H9 (cell line): ENCODE measurements around the gene CAMTA1. TPM values are rescaled to one million over a fixed set of nuclear protein-coding genes. Genes with fewer than 3 reads are reported as not detected.

Experiments used
- DNase-seq: peaks from one replicate; pipeline ENCODE4 v3.0.0-alpha.2; 2017
- H2AFZ ChIP-seq: one replicate; pipeline ENCODE4 v1.6.1; 2013; ENCODE audit warnings: mild to moderate bottlenecking, low read length, control low read depth, moderate library complexity
- H2AK5ac ChIP-seq: 2 replicates; pipeline ENCODE4 v1.6.1; 2013; ENCODE audit warnings: low read length, control low read depth, mixed read lengths; ENCODE audit not compliant: insufficient read length
- H2BK120ac ChIP-seq: one replicate; pipeline ENCODE4 v1.6.1; 2013; ENCODE audit warnings: low read depth, mild to moderate bottlenecking, low read length, control low read depth, inconsistent platforms; ENCODE audit not compliant: poor library complexity, severe bottlenecking
- H2BK12ac ChIP-seq: 2 replicates; pipeline ENCODE4 v1.6.1; 2013; ENCODE audit warnings: low read length, control low read depth, mixed read lengths, low read depth; ENCODE audit not compliant: insufficient read length
- H2BK15ac ChIP-seq: 2 replicates; pipeline ENCODE4 v1.6.1; 2013; ENCODE audit warnings: low read depth, low read length, control low read depth
- H2BK20ac ChIP-seq: one replicate; pipeline ENCODE4 v1.6.1; 2013; ENCODE audit warnings: low read depth, mild to moderate bottlenecking, low read length, control low read depth, inconsistent platforms; ENCODE audit not compliant: poor library complexity, severe bottlenecking
- H2BK5ac ChIP-seq: 2 replicates; pipeline ENCODE4 v1.6.1; 2013; ENCODE audit warnings: low read length, control low read depth, mixed read lengths; ENCODE audit not compliant: insufficient read length
- H3K14ac ChIP-seq: 2 replicates; pipeline ENCODE4 v1.6.1; 2013; ENCODE audit warnings: low read length, control low read depth; ENCODE audit not compliant: insufficient read depth
- H3K18ac ChIP-seq: 2 replicates; pipeline ENCODE4 v1.6.1; 2013; ENCODE audit warnings: low read depth, mild to moderate bottlenecking, mixed read lengths, low read length, control low read depth; ENCODE audit not compliant: insufficient read length
- H3K23ac ChIP-seq: 2 replicates; pipeline ENCODE4 v1.6.1; 2013; ENCODE audit warnings: low read length, control low read depth, mixed read lengths, low read depth; ENCODE audit not compliant: insufficient read length
- H3K23me2 ChIP-seq: 2 replicates; pipeline ENCODE4 v1.6.1; 2013; ENCODE audit warnings: low read depth, mild to moderate bottlenecking, mixed read lengths, low read length, control low read depth; ENCODE audit not compliant: insufficient read length, poor library complexity, severe bottlenecking
- H3K27ac ChIP-seq: 2 replicates; pipeline ENCODE4 v1.5.1; 2013; ENCODE audit warnings: low read length, control low read depth, mixed read lengths, low read depth; ENCODE audit not compliant: insufficient read length
- H3K27me3 ChIP-seq: 2 replicates; pipeline ENCODE4 v1.6.1; 2013; ENCODE audit warnings: low read length, control low read depth, inconsistent platforms; ENCODE audit not compliant: insufficient read depth
- H3K4ac ChIP-seq: 2 replicates; pipeline ENCODE4 v1.6.1; 2013; ENCODE audit warnings: low read depth, mild to moderate bottlenecking, control low read depth, inconsistent platforms, low read length, moderate library complexity
- H3K4me1 ChIP-seq: 2 replicates; pipeline ENCODE4 v1.6.1; 2013; ENCODE audit warnings: low read length, control low read depth, inconsistent platforms; ENCODE audit not compliant: insufficient read depth
- H3K4me2 ChIP-seq: 2 replicates; pipeline ENCODE4 v1.6.1; 2013; ENCODE audit warnings: low read length, control low read depth, mixed read lengths; ENCODE audit not compliant: insufficient read length, insufficient read depth
- H3K56ac ChIP-seq: 2 replicates; pipeline ENCODE4 v1.6.1; 2013; ENCODE audit warnings: low read depth, mild to moderate bottlenecking, mixed read lengths, low read length, control low read depth; ENCODE audit not compliant: insufficient read length
- H3K79me1 ChIP-seq: 2 replicates; pipeline ENCODE4 v1.6.1; 2013; ENCODE audit warnings: low read depth, mild to moderate bottlenecking, moderate library complexity, low read length, control low read depth, inconsistent platforms; ENCODE audit not compliant: insufficient read depth, poor library complexity, severe bottlenecking
- H3K79me2 ChIP-seq: 2 replicates; pipeline ENCODE4 v1.6.1; 2013; ENCODE audit warnings: low read length, control low read depth, inconsistent platforms; ENCODE audit not compliant: insufficient read depth
- H3K9ac ChIP-seq: 2 replicates; pipeline ENCODE4 v1.6.1; 2013; ENCODE audit warnings: low read length, control low read depth, mixed read lengths; ENCODE audit not compliant: insufficient read length; ENCODE audit errors: extremely low read depth
- H3K9me3 ChIP-seq: one replicate; pipeline ENCODE4 v1.6.1; 2013; ENCODE audit warnings: low read depth, low read length, inconsistent platforms; ENCODE audit not compliant: control insufficient read depth
- H3T11ph ChIP-seq: one replicate; pipeline ENCODE4 v1.6.1; 2013; ENCODE audit warnings: mild to moderate bottlenecking, low read length, control low read depth, inconsistent platforms
- H4K20me1 ChIP-seq: one replicate; pipeline ENCODE4 v1.6.1; 2013; ENCODE audit not compliant: control insufficient read depth, insufficient read length, insufficient read depth
- H4K5ac ChIP-seq: 2 replicates; pipeline ENCODE4 v1.6.1; 2013; ENCODE audit warnings: low read depth, mild to moderate bottlenecking, mixed read lengths, low read length, control low read depth; ENCODE audit not compliant: insufficient read length
- H4K8ac ChIP-seq: replicated peaks from 2 replicates; pipeline ENCODE4 v1.6.1; 2013; ENCODE audit warnings: low read length, control low read depth, mixed read lengths, low read depth; ENCODE audit not compliant: insufficient read length
- H4K91ac ChIP-seq: 2 replicates; pipeline ENCODE4 v1.6.1; 2013; ENCODE audit warnings: low read depth, mild to moderate bottlenecking, moderate library complexity, mixed read lengths, low read length, control low read depth; ENCODE audit not compliant: insufficient read length
- H3K27ac Mint-ChIP-seq, 3 experiments: 2 replicates in 2 of 3; 3 replicates in 1 of 3; pipeline ENCODE4 v1.8.0; 2020 to 2021; ENCODE audit warnings: mixed read lengths in 3 of 3, mild to moderate bottlenecking in 1 of 3, moderate library complexity in 1 of 3
- H3K27me3 Mint-ChIP-seq: 2 replicates; pipeline ENCODE4 v1.8.0; 2021; ENCODE audit warnings: low read depth, mild to moderate bottlenecking, moderate library complexity, mixed read lengths
- H3K36me3 Mint-ChIP-seq, 3 experiments: 2 replicates in 2 of 3; 3 replicates in 1 of 3; pipeline ENCODE4 v1.8.0; 2020 to 2021; ENCODE audit warnings: low read depth in 3 of 3, mixed read lengths in 3 of 3; ENCODE audit not compliant: insufficient read depth in 1 of 3
- H3K4me1 Mint-ChIP-seq, 2 experiments: 2 replicates each; pipeline ENCODE4 v1.8.0; 2020; ENCODE audit warnings: mixed read lengths in 2 of 2
- H3K4me3 Mint-ChIP-seq, 2 experiments: 2 replicates in 1 of 2; 3 replicates in 1 of 2; pipeline ENCODE4 v1.8.0; 2020 to 2021; ENCODE audit warnings: mild to moderate bottlenecking in 2 of 2, mixed read lengths in 2 of 2, moderate library complexity in 1 of 2
- H3K9me3 Mint-ChIP-seq, 2 experiments: 2 replicates in 1 of 2; 3 replicates in 1 of 2; pipeline ENCODE4 v1.8.0; 2020; ENCODE audit warnings: mild to moderate bottlenecking in 2 of 2, mixed read lengths in 2 of 2, moderate library complexity in 1 of 2
- WGBS: extraction: QIAGEN DNeasy Blood & Tissue Kit; methylation state at CpG from one replicate; pipeline ENCODE4 v1.1.7; 2013; ENCODE audit warnings: missing lambda C conversion rate, low lambda C conversion rate, mixed read lengths; ENCODE audit not compliant: insufficient read length; ENCODE audit errors: extremely low coverage; 5-methylcytosine and 5-hydroxymethylcytosine counted together
- total RNA-seq: library from RNA; stranded (reverse); gene quantifications from 2 replicates; pipeline ENCODE4 v1.2.1, GENCODE V29; 2021
- TF ChIP-seq, protein P1 (sequence below): fragments of 200-600 bp; sonication (generic); conservative IDR thresholded peaks from 3 replicates; pipeline ENCODE4 v1.8.0; 2021; ENCODE audit warnings: antibody characterized with exemption, mild to moderate bottlenecking

The CAMTA1 gene
- total RNA-seq, 1 experiment from 2014 or later = 115 TPM

GRCh38 chr1:7258589-7259135 is 473.4 kb downstream of the CAMTA1 start:
- no peak overlapping the region for H3K9ac ChIP-seq
- TF ChIP-seq, protein P1, sequence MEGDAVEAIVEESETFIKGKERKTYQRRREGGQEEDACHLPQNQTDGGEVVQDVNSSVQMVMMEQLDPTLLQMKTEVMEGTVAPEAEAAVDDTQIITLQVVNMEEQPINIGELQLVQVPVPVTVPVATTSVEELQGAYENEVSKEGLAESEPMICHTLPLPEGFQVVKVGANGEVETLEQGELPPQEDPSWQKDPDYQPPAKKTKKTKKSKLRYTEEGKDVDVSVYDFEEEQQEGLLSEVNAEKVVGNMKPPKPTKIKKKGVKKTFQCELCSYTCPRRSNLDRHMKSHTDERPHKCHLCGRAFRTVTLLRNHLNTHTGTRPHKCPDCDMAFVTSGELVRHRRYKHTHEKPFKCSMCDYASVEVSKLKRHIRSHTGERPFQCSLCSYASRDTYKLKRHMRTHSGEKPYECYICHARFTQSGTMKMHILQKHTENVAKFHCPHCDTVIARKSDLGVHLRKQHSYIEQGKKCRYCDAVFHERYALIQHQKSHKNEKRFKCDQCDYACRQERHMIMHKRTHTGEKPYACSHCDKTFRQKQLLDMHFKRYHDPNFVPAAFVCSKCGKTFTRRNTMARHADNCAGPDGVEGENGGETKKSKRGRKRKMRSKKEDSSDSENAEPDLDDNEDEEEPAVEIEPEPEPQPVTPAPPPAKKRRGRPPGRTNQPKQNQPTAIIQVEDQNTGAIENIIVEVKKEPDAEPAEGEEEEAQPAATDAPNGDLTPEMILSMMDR = no peak
- no peaks in the 10 kb centered on the region for H3K9me3 ChIP-seq
- H3K23ac ChIP-seq = no peak overlapping the region
- H2BK5ac ChIP-seq = no peak overlapping the region
- H2BK120ac ChIP-seq = no peak overlapping the region
- Mint-ChIP-seq H3K36me3 (no peaks in the 10 kb centered on the region), H3K27ac (no peak overlapping the region; a peak in 1 of 7 replicates), H3K9me3 (no peaks in the 10 kb centered on the region), H3K4me3 (no peak overlapping the region), H3K27me3 (no peaks in the 10 kb centered on the region; the same call in none of the 2 replicates), H3K4me1 (peaks cover 24 to 25% of the 10 kb centered on the region in 2 experiments)
- H4K8ac ChIP-seq = no peak overlapping the region
- no peak overlapping the region for H2BK15ac ChIP-seq
- H4K91ac ChIP-seq = no peak overlapping the region
- no peak overlapping the region for H3K4ac ChIP-seq
- no peak overlapping the region for H3K18ac ChIP-seq
- no peak overlapping the region for H3K4me2 ChIP-seq
- H3K56ac ChIP-seq = no peak overlapping the region
- H3K27ac ChIP-seq = no peak overlapping the region
- no peak overlapping the region for H2BK20ac ChIP-seq
- no peak overlapping the region for H2AFZ ChIP-seq
- no peak overlapping the region for H3T11ph ChIP-seq
- peaks cover 6% of the 10 kb centered on the region; the same call in 1 of the 2 replicates for H3K4me1 ChIP-seq
- DNase-seq = no peak
- H3K14ac ChIP-seq = no peak overlapping the region
- H3K27me3 ChIP-seq = no peaks in the 10 kb centered on the region
- no peak overlapping the region for H4K5ac ChIP-seq
- H3K79me1 ChIP-seq = no peaks in the 10 kb centered on the region
- peaks cover 4% of the 10 kb centered on the region for H3K23me2 ChIP-seq
- H2AK5ac ChIP-seq = no peak overlapping the region
- no peak overlapping the region for H2BK12ac ChIP-seq
- H4K20me1 ChIP-seq = no peaks in the 10 kb centered on the region
- H3K79me2 ChIP-seq = no peaks in the 10 kb centered on the region
- no CpG with 5 or more reads among the region's 19 CpGs for WGBS
